Esophagus mucosa (tissue), 1 donor: Measurements from ENCODE around the gene TGFA. TPM values are rescaled to one million over a fixed set of nuclear protein-coding genes. Genes with fewer than 3 reads are reported as not detected.

ENCODE experiments used
- ATAC-seq: fragments of 200-7000 bp; cut with Tn5 transposase; one replicate; pipeline ENCODE4 v1.9.1; 2020
- total RNA-seq: library from RNA; stranded (reverse); gene quantifications from one replicate; pipeline ENCODE4 v1.2.4, GENCODE V29; 2023
- donor health status: DM: yes; HTN: yes; CAD: no.

The TGFA gene
- total RNA-seq, 1 donor from 2014 or later: 42.6 TPM

DNA sequence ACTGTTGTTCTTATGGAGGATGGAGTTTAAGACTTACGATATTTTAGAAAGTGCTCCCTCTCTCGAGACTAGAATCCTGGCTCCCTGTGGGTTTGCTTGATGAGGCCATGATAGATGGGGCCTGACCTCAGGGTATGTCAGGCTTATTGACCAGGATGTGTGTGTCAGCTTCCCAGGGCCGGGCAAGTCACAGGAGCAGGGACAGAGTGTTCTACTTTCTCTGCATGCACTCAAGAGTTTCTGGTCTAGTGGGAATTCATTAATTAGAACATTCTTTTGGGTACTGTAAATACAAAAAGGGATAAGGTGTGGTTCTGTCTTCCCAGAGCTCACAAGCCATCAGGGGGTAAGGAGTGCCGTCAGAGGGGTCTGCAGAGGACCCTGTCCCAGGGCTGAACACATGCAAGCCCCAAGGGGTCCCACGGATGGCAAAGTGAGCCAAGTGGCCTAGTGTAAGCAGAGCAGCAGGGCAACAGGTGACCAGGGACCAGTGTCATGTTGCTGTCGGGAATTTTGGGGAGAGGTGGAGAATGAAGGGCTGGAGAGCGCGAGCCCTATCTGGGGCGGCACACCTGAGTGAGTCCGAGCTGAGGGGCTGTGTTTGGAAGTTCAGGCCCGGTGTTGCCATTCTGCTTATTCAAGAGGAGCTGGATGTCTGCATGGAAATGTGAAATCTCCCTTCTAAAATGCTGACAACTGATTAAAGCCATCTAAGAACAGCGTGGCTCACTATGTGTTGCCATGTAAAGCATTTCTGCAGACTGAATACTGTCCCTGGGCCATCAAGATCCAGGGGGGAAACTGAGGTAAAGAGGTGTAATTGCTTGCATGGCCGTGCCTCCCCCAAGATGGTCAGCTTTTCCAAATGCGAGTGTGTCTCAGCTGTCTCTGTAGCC is 91.4 kb downstream of the TGFA start:
- no peak for ATAC-seq

DNA sequence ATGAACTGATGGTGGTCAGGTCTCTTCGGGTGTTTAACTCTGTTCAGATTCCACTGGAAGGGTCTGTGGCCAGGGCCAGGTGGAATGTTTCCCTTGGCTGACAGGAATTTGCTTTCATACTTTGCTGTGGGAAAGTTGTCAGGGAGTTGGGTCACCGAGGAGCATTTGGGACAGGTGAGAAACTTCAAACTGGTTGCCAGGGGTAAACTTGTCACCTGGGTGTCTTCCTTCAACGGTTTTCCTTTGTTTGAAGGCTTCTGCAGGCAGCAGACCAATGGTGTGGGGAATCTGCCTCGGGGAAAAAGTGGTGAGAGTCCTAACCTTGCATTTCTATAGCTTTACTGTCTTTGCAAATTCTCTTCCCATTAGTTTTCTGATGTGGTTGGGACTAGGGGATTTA is 92.2 kb downstream of the TGFA start:
- no peak for ATAC-seq

- peak; percentile 72 for ATAC-seq
Observed at GRCh38 chr2:70460333-70460732, 93.3 kb downstream of the TGFA start.

- no peak for ATAC-seq
Observed at GRCh38 chr2:70458661-70459060, 95.0 kb downstream of the TGFA start.

DNA sequence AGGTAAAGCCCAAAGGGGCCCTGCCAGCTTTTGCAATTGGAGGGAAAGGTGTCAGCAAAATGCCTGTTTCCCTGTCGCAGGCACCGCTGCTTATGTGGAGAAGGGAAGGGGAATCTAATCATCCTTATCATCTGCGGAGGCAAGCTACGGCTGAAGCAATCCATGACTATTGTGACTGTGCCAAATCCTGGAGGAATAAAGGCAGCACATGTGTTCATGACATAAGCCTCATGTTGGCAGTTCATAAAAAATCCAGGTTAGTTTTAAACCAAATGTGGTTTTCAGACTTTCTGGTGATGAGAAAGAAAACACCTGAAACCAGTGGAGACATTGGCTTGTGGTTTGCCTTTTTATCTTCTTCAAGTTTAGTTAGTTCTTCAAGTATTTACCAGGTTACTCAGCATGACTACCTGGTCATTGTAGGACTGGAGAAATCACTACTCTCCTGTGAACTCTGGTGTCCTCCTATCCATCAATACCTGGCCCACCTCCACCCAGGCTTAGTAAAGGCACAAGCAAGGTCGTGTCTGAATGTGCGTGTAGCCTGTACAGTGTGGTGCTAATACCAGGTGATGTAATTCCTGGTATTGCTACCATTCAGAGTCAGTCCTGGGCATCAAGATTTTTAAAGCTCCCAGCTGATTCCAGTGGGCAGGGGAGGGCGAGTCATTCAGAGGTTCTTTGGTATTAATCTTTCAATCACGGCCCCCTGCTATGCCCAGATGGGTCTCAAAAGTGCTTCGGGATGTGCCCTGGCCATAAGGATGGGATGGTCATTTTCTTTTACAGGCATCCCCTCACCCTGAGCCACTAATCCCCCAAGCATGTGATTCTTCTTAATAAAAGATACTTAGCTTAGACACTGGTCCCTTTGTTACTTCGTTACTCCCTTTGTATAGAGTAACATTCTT is 96.8 kb downstream of the TGFA start:
- ATAC-seq: peak; percentile 24

- no peak for ATAC-seq
Observed at GRCh38 chr2:70454936-70455544, 98.6 kb downstream of the TGFA start.

DNA sequence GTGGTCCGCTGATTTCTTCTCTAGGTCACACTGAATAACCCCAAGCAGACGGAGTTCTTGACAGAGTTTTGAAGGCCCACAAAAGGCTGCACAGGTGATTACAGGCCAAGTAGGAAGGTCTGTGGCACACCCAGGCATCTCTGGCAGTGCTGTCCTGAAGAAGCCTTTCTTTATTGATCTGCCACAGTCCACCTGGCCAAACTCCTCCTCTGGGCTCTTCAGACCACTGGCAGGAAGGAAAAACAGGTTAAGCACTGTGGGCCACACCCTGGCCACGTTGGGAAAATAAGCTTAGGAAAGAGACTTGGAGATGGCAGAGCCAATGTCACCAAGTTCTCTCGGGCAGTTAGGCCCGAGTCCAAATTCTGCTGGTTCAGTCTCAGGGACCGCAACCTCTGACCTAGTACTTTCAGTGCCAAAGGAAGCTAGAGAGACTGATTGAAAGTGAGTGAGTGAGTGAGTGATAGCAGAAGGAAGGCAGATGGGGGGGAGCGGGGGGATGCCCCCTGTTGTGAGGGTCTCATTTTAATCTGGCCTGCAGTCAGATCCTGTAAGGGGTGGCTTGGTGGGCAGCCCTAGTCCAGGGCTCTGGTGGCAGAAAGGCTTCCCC is 102.9 kb downstream of the TGFA start:
- no peak for ATAC-seq

- ATAC-seq: no peak
Observed at GRCh38 chr2:70448041-70448440, 105.6 kb downstream of the TGFA start.

DNA sequence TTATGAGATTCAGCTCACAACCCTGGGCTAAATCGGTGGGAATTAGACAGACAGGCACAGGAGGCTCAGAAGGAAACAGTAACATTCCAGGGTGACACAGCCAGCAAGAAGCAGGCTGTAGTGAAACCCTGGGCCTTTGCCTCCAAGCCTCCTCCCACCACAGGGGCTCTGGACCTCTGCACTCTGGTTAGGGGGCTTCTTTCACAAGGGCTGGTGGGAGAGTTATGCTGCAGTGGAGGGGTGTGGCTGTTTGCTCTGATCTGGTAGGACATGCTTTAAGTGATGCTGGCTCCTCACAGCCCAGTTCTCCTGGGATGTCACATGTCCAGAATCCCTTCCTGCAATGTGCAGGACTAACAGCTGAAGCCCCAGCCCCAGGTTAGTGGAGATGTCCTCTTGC is 109.9 kb downstream of the TGFA start:
- ATAC-seq: no peak

- ATAC-seq: no peak
Observed at GRCh38 chr2:70443078-70443465, 110.6 kb downstream of the TGFA start.

- ATAC-seq: peak; percentile 7
Observed at GRCh38 chr2:70442301-70443077, 111.1 kb downstream of the TGFA start.

DNA sequence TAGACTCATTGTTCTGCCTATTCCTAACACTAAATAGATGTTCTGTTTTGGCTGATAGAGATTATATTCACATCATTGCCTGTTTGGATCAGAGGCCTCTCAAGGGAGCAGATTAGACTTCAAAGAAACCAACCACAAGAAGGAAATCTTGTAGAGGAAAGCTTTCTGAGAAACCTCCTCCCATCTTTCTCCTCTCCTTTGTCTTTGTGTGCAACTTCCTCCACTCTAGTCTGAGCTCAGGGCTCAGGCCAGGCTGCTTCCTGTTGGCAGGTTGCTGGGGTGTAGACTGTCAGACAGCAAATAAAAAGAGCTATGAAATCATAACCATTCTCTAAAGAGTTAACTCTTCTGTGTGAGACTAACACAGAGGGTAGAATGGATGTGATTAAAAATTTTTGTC is 113.0 kb downstream of the TGFA start:
- ATAC-seq: peak; percentile 56

DNA sequence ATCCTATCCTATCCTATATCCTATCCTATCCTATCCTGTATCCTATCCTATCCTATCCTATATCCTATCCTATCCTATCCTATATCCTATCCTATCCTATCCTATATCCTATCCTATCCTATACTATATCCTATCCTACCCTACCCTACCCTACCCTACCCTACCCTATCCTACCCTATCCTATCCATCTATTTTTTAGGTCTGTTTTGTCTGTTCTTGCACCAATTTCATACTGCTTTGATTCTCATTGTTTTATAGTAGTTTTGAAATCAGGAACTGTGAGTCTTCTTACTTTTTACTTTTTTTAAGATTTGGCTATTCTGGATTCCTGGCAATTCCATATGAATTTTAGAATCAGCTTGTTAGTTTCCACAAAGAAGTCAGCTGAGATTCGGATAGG is 118.5 kb downstream of the TGFA start:
- ATAC-seq: no peak

- ATAC-seq: no peak
Observed at GRCh38 chr2:70433315-70433714, 120.3 kb downstream of the TGFA start.

- no peak for ATAC-seq
Observed at GRCh38 chr2:70431716-70432347, 121.8 kb downstream of the TGFA start.

DNA sequence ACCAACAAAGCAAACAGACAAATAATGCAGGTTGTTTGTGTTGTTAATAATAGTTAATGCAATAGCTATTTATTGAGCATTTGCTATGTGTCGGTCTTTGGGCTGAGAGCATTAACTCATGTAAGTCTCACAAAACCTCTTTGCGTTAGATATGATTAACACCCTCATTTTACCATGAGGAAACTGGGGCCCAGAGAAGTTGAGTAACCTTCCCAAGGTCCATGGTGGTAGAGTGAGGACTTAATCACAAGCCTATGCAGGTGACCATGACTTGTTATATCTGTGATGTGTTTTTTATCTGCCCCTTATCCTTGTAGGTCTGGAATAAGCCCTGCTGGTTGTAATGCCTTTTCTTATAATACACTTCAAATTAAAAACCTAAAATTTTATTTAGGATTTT is 127.3 kb downstream of the TGFA start:
- peak; percentile 78 for ATAC-seq

DNA sequence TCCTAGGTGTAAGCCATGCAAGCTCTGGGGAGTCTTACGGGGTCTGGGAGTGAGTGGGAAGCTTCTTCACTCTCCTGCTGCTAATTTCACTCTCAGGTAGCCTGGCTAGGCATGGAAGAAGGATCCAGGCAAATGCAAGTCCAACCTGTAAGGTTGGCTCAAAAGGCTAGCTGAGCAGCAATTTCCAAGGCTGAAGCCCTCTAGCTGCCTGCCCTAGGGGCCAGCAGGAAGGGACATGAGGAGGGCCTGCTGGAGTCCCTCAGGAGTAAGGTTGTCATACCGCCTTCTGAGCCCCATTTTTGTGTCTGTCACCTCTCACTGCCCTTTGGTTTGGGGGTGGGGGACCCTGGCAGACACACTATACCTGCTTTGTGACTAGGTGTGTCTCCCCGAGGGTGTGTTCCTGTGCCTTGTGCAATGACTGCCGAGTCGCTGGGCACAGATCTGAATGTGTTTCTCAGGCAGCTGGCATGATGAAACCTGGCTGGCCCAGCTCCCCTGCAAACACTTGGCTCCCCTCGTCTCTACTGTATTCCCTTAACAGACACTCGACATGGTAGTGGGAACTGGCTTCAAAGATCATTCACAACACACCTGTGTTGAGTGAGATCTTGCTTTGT is 127.8 kb downstream of the TGFA start:
- ATAC-seq: peak; percentile 98

DNA sequence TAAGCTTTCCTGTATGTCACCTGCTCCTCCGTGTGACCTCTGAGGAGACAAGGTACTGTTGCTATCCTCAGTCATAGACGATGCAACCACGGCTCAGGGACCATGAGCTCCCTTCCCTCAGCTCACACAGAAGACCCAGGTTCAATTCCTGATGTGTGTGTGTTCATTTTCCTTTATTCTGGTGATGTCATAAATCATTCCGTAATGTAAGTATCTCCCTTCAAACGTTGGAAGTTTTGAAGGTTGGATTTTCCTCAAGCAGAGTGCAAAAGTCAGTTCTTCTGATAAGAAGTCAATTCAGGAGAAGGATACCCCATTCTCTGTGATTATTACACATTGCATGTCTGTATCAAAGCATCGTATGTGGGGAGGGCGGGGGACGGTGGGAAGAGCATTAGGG is 132.9 kb downstream of the TGFA start:
- ATAC-seq: peak; percentile 13

DNA sequence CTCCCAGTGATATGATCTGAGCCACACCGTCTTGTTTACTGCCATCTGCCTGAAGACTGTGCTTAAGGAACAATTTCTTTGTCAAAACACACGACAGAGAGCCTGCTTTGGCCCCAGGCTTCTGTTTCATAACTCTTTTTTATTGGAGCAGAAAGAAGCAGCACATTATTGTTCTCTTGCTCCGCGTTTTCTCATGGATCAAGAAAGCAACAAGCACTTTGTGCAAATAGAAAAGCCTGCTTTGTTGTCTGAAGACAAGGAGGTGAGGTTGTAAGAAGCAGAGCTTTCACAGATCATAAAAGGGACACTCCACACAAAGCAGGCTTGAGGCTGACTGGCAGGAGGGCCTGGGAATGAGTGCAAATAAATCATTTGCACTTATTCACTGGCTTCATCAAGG is 133.5 kb downstream of the TGFA start:
- peak; percentile 30 for ATAC-seq

- ATAC-seq: no peak
Observed at GRCh38 chr2:70418514-70418913, 135.1 kb downstream of the TGFA start.

- ATAC-seq: no peak
Observed at GRCh38 chr2:70417011-70417410, 136.6 kb downstream of the TGFA start.
